ENCODE data around the gene TYW3.

Gene TYW3

GRCh38 chr1:74811436-74812179 lies 78.7 kb downstream of the TYW3 start:
- peak; percentile 7 for DNase-seq

- no peak for DNase-seq
Measured at GRCh38 chr1:74812180-74812541, 79.2 kb downstream of the TYW3 start.
